Choroid plexus epithelial cell (primary cell): Measurements from ENCODE around the gene CMSS1.

Source experiments
- DNase-seq: peaks from one replicate; pipeline ENCODE4 v3.0.0-alpha.2; 2010; ENCODE audit warnings: low read depth
- H3K4me3 ChIP-seq: 2 replicates; pipeline ENCODE4 v1.5.1; 2011; ENCODE audit warnings: low read depth, mild to moderate bottlenecking, control low read depth, low read length, moderate library complexity
- TF ChIP-seq, protein P1 (sequence below): conservative IDR thresholded peaks from 2 replicates; pipeline ENCODE4 v1.5.1; 2011; ENCODE audit warnings: low read depth, mild to moderate bottlenecking, control low read depth, inconsistent platforms, low read length, moderate library complexity

CMSS1 gene

DNA sequence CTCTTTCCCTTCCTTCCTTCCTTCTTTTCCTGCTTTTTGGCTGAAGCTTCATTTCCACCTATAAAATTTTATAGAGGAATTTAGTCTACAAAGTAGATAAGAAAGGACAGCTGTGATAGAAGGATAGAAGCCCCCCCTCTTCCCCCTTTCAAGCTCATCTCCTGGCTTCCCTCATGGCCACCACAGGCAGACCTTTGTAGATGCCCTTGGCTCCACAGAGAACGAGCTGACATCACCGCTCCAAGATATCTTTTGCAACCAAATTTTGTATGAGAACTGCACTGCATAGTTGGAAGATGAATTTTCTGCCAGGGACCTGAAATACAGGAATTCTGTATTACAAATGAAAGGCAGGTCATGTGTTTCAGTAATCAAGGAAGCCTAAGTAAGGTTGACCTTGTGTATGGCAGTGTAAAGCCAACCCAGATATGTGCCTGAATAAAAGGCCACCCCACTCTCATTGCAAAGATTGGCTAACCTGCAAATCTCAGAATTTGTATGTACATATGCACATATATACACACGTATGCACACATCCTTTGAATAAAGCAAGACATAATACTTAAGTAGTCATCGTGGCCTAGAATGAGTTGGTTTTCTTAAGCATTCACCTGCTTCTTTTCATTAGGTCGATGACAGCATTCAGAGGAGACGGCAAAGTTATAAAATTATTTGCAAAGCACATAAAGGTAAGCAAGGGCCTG lies 353.7 kb downstream of the CMSS1 start:
- DNase-seq, result no peak
- no peak overlapping the region for H3K4me3 ChIP-seq
- TF ChIP-seq, protein P1, sequence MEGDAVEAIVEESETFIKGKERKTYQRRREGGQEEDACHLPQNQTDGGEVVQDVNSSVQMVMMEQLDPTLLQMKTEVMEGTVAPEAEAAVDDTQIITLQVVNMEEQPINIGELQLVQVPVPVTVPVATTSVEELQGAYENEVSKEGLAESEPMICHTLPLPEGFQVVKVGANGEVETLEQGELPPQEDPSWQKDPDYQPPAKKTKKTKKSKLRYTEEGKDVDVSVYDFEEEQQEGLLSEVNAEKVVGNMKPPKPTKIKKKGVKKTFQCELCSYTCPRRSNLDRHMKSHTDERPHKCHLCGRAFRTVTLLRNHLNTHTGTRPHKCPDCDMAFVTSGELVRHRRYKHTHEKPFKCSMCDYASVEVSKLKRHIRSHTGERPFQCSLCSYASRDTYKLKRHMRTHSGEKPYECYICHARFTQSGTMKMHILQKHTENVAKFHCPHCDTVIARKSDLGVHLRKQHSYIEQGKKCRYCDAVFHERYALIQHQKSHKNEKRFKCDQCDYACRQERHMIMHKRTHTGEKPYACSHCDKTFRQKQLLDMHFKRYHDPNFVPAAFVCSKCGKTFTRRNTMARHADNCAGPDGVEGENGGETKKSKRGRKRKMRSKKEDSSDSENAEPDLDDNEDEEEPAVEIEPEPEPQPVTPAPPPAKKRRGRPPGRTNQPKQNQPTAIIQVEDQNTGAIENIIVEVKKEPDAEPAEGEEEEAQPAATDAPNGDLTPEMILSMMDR, result no peak

GRCh38 chr3:100173961-100174360 lies 356.3 kb downstream of the CMSS1 start:
- TF ChIP-seq, protein P1, result no peak
- DNase-seq, result no peak
- H3K4me3 ChIP-seq, result no peak overlapping the region

GRCh38 chr3:100175637-100176280 lies 358.1 kb downstream of the CMSS1 start:
- DNase-seq, result no peak

DNA sequence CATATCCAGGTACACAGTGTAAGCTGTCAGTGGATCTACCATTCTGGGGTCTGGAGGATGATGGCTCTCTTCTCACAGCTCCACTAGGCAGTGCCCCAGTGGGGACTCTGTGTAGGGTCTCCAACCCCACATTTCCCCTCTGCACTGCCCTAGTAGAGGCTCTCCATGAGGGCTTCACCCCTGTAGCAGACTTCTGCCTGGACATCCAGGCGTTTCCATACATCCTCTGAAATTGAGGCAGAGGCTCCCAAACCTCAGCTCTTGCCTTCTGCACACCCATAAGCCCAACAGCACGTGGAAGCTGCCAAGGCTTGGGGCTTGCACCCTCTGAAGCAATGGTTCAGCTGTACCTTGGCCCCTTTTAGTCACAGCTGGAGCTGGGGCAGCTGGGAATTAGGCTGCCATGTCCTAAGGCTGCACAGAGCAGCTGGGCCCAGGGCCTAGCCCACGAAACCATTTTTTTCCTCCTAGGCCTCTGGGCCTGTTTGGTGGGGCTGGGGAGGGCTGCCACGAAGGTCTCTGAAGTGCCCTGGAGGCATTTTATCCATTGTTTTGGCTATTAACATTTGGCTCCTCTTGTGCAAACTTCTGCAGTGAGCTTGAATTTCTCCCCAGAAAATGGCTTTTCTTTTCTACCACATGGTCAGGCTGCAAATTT lies 362.2 kb downstream of the CMSS1 start:
- DNase-seq, result no peak
- TF ChIP-seq, protein P1, result no peak
- H3K4me3 ChIP-seq, result no peak overlapping the region

More at GRCh38 chr3:100175637-100176280, 358.1 kb downstream of the CMSS1 start:
- H3K4me3 ChIP-seq, result no peak overlapping the region
- TF ChIP-seq, protein P1, result no peak

GRCh38 chr3:100183608-100184125 lies 366.0 kb downstream of the CMSS1 start:
- no peak overlapping the region for H3K4me3 ChIP-seq
- no peak for DNase-seq
- TF ChIP-seq, protein P1, result no peak

DNA sequence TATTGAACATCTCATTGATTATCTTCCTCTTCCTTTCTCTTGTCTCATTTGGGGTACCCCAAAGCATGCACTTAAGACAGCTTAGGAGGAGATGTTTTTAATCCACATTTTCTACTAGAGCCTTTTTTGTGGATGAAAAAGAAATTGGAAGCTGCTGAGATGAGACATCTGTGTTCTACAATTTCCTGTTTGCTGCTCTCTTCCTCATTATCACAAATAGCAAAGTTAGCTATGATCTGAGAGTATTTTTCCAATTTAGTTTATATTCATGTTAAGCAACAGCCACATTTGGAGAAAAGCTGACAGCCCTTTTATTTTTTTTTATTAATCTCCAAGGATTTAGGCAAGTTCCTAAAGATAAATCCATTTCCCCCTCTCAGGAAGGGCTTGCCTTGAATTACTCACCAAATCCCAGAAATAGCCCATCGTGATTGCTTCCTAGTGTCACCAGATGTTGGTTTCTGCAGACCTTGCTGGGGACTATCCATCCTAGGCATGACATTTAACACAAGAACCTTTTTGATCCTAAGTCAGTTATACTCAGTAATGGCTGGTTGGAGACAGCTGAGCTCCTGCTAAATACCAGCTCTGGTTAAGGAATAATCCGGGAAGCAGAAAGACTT lies 367.4 kb downstream of the CMSS1 start:
- TF ChIP-seq, protein P1, result no peak
- no peak overlapping the region for H3K4me3 ChIP-seq
- no peak for DNase-seq
